Panc1 (cell line): ENCODE measurements around the gene MAGI1. TPM values are rescaled to one million over a fixed set of nuclear protein-coding genes. Genes with fewer than 3 reads are reported as not detected.

ENCODE experiments used
- ATAC-seq: fragments of 200-7000 bp; cut with Tn5 transposase; 2 replicates; pipeline ENCODE4 v1.9.1; 2020; ENCODE audit warnings: mild to moderate bottlenecking, moderate library complexity
- BruUV-seq: library from RNA; stranded (reverse); fragments of 400-500 nt; replicated peaks from 2 replicates; lab custom pipeline; 2021; lab: Mats Ljungman, UMichigan
- CTCF ChIA-PET: fragments of 300-600 bp; sonication (Branson Sonifier 250); formaldehyde crosslinking; loops from one replicate; lab custom pipeline; 2022; ENCODE audit warnings: antibody characterized with exemption; lab: Charles Lee
- POLR2A ChIA-PET: fragments of 300-600 bp; sonication (Branson Sonifier 250); formaldehyde crosslinking; loops from one replicate; lab custom pipeline; 2022; ENCODE audit warnings: antibody characterized with exemption; lab: Charles Lee
- DNase-seq: peaks from one replicate; pipeline ENCODE4 v3.0.0-alpha.2; 2010; ENCODE audit warnings: low read depth, low spot score
- H3K27ac ChIP-seq: 2 replicates; pipeline ENCODE4 v1.5.1; 2011; ENCODE audit warnings: mild to moderate bottlenecking, low read length, inconsistent platforms
- H3K27me3 ChIP-seq: fragments of 200-500 bp; sonication (Bioruptor generic); 2 replicates; pipeline ENCODE4 v1.6.0; 2014; ENCODE audit warnings: low read length, inconsistent platforms; ENCODE audit not compliant: control insufficient read depth, insufficient read depth
- H3K36me3 ChIP-seq: fragments of 200-500 bp; sonication (Bioruptor generic); 2 replicates; pipeline ENCODE4 v1.5.1; 2014; ENCODE audit warnings: inconsistent platforms, mild to moderate bottlenecking, low read length, moderate library complexity; ENCODE audit not compliant: control insufficient read depth, insufficient read depth
- H3K4me1 ChIP-seq: 2 replicates; pipeline ENCODE4 v1.5.1; 2011; ENCODE audit warnings: inconsistent platforms, mild to moderate bottlenecking, low read length, moderate library complexity; ENCODE audit not compliant: control insufficient read depth, insufficient read depth
- H3K4me3 ChIP-seq, 2 experiments: 2 replicates each; pipeline ENCODE4 v1.5.1; 2011 to 2012; ENCODE audit warnings: low read depth in 2 of 2, low read length in 2 of 2, mild to moderate bottlenecking in 2 of 2, inconsistent platforms in 1 of 2, moderate library complexity in 1 of 2
- H3K9me3 ChIP-seq: fragments of 200-500 bp; sonication (Bioruptor generic); 2 replicates; pipeline ENCODE4 v1.5.1; 2014; ENCODE audit warnings: low read depth, mild to moderate bottlenecking, inconsistent platforms, low read length, moderate library complexity; ENCODE audit not compliant: control insufficient read depth, insufficient read depth
- CTCF ChIP-seq: fragments of 450-650 bp; IDR thresholded peaks from 2 replicates; pipeline ENCODE4 v1.5.1; 2017; ENCODE audit warnings: mild to moderate bottlenecking
- POLR2AphosphoS5 ChIP-seq: IDR thresholded peaks from 2 replicates; pipeline ENCODE4 v1.6.1; 2012; ENCODE audit warnings: mild to moderate bottlenecking, low read depth, low read length, moderate library complexity
- REST ChIP-seq, 2 experiments: IDR thresholded peaks; 2 replicates each; pipeline ENCODE4 v1.6.1; 2011 to 2012; ENCODE audit warnings: low read depth in 2 of 2, control low read depth in 1 of 2, low read length in 1 of 2, mild to moderate bottlenecking in 1 of 2, moderate library complexity in 1 of 2; ENCODE audit not compliant: insufficient read depth in 1 of 2
- SIN3A ChIP-seq: IDR thresholded peaks from 2 replicates; pipeline ENCODE4 v1.6.1; 2012; ENCODE audit warnings: low read depth, mild to moderate bottlenecking, low read length, moderate library complexity, borderline replicate concordance; ENCODE audit not compliant: insufficient read depth
- TCF7L2 ChIP-seq: IDR thresholded peaks from 2 replicates; pipeline ENCODE4 v1.6.1; 2011; ENCODE audit warnings: mild to moderate bottlenecking, low read depth, low read length, inconsistent platforms
- in situ Hi-C: cut with HindIII; loops from 2 replicates; pipeline ENCODE4 v1.10.0; 2016; ENCODE audit warnings: low sequenced_read_pairs, low pct_unique_long_range_greater_than_20kb
- intact Hi-C: fragments of 100-400 bp; cut with micrococcal nuclease; formaldehyde crosslinking; loops from one replicate; pipeline ENCODE4 v1.10.0; 2022; ENCODE audit not compliant: unreplicated experiment
- total RNA-seq: library from RNA; stranded (reverse); gene quantifications from one replicate; pipeline ENCODE4 v1.2.1, GENCODE V29; 2021; ENCODE audit not compliant: unreplicated experiment

MAGI1 gene
- total RNA-seq, 1 experiment from 2014 or later = 9.5 TPM

GRCh38 chr3:66037986-66038369 is 740 bp downstream of the MAGI1 start:
- H3K9me3 ChIP-seq = no peaks in the 10 kb centered on the region
- ChIA-PET CTCF (no interaction called here), POLR2A (interaction anchor here (0.5 kb wide), 1 partner anchor 99 kb away, joined by 5 read pairs; no protein-coding TSS in a partner anchor)
- BruUV-seq = no TSS peak
- ATAC-seq = no peak
- H3K4me3 ChIP-seq = peak overlapping the region; percentile 80 to 84
- DNase-seq = no peak
- H3K4me1 ChIP-seq = peaks cover 5% of the 10 kb centered on the region
- in situ Hi-C loops = no loop called here
- no peaks in the 10 kb centered on the region for H3K27me3 ChIP-seq
- peak overlapping the region; percentile 74 for H3K27ac ChIP-seq
- intact Hi-C loops = no loop called here
- no peaks in the 10 kb centered on the region; the same call in 1 of the 2 replicates for H3K36me3 ChIP-seq
- TF ChIP-seq CTCF = no peak
- TF ChIP-seq SIN3A = no peak
- no peak for TF ChIP-seq TCF7L2
- TF ChIP-seq REST (IDR thresholded peaks at IDR 0.05; ENCODE audit: insufficient read depth in 1 of 2, low read depth in 2 of 2, low read length in 1 of 2) = no peak
- TF ChIP-seq POLR2AphosphoS5 = no peak

DNA sequence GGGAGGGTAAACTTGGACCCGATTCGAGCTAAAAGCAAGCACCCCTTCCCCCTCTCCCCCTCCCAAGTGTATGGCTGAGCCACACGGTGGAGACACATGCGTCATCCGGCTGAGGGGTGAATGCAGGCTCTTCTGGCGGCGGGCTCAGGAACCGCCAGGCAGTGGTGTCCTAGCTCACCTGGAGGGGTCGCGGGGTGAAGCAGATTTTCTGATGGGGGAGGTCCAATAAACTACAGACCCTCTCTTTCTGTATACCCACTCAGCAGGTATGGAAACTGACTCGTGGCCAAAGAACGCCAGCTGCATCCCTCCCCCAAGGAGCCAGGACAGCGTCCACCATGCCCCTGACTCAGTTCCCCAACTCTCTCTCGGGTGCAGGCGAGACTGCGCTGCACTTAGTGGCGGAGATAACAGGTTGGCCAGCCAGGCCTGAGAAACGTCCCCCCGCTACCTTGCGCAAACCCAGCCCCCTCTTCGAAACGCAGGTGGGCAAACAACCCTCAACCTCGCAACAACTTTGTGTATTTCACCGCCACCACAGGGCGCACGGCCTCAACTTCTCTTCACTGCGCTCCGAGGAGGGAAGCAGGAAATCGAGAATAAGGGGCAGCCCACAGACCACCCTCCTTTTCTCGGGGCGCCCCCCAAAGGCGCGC is 1.3 kb downstream of the MAGI1 start:
- intact Hi-C loops = no loop called here

More for the DNA sequence above, 1.3 kb downstream of the MAGI1 start:
- no peaks in the 10 kb centered on the region; the same call in 1 of the 2 replicates for H3K36me3 ChIP-seq
- peaks cover 5% of the 10 kb centered on the region for H3K4me1 ChIP-seq
- H3K9me3 ChIP-seq = no peaks in the 10 kb centered on the region
- ChIA-PET CTCF (no interaction called here), POLR2A (no interaction called here)
- in situ Hi-C loops = no loop called here
- no TSS peak for BruUV-seq
- TF ChIP-seq CTCF (peak; percentile 37), TCF7L2 (no peak)
- H3K27ac ChIP-seq = peak overlapping the region; percentile 5
- peak overlapping the region; percentile 80 to 84 for H3K4me3 ChIP-seq
- ATAC-seq (peak; percentile 44; the same call in 1 of the 2 replicates), DNase-seq (no peak)
- no peaks in the 10 kb centered on the region for H3K27me3 ChIP-seq
